ENCODE results near the gene LMTK3.

DNA sequence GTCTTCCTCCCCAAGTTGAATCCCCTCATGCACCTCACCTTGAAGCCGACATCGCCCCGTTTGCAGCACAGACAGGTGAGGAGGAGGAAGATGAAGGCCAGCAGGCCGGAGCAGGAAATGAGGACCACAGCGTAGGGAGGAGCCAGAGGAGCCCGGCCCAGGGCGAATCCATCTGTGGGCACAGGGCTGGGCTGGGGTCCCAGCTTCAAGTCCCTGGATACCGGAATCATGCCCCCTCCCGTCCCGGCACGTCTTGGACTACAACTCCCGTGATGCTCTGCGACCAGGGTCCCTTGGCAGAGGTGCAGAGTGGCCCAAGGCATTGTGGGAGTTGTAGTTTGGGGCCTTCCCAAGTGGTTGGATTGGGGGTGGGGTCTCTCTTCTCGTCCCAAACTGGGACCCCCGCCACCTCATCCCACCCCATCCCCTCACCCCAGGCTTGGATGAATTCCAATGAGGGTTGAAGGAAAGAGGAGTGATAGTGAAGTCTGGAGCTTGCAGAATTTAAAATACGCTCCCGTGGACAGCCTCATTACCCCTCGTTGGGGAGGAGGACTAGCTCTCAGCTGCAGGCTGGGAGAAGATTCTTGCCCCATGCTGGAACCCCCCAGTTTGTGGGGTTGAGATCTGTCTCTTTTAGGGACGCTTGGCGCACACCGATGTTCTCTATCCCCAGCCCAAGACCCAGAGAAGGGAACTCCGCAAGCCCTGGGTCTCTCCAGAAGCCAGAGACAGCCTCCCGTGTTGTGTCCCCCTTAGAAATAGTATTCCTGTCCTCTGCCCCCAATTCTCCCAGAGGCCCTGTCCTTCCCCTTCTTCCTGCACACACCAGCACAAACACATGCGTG, 990 bp downstream of the LMTK3 start:
- TF ChIP-seq CTCF (IDR thresholded peaks at IDR 0.05): no peak
- TF ChIP-seq GRHL2 (CRISPR knock-in tag; IDR thresholded peaks at IDR 0.05; ENCODE audit: insufficient replicate concordance, severe bottlenecking): no peak
- TF ChIP-seq ATF3 (CRISPR knock-in tag; conservative IDR thresholded peaks at IDR 0.05): no peak
- TF ChIP-seq RORB (CRISPR knock-in tag; IDR thresholded peaks at IDR 0.05): no peak
- TF ChIP-seq ATF1 (CRISPR knock-in tag; IDR thresholded peaks at IDR 0.05): no peak
- TF ChIP-seq, protein P1, sequence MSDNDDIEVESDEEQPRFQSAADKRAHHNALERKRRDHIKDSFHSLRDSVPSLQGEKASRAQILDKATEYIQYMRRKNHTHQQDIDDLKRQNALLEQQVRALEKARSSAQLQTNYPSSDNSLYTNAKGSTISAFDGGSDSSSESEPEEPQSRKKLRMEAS (CRISPR knock-in tag; IDR thresholded peaks at IDR 0.05): no peak
- no peak for TF ChIP-seq FOXK1 (CRISPR knock-in tag; IDR thresholded peaks at IDR 0.05)
- no peak for TF ChIP-seq ELF4 (CRISPR knock-in tag; IDR thresholded peaks at IDR 0.05; ENCODE audit: low read depth)
- TF ChIP-seq, protein P2, sequence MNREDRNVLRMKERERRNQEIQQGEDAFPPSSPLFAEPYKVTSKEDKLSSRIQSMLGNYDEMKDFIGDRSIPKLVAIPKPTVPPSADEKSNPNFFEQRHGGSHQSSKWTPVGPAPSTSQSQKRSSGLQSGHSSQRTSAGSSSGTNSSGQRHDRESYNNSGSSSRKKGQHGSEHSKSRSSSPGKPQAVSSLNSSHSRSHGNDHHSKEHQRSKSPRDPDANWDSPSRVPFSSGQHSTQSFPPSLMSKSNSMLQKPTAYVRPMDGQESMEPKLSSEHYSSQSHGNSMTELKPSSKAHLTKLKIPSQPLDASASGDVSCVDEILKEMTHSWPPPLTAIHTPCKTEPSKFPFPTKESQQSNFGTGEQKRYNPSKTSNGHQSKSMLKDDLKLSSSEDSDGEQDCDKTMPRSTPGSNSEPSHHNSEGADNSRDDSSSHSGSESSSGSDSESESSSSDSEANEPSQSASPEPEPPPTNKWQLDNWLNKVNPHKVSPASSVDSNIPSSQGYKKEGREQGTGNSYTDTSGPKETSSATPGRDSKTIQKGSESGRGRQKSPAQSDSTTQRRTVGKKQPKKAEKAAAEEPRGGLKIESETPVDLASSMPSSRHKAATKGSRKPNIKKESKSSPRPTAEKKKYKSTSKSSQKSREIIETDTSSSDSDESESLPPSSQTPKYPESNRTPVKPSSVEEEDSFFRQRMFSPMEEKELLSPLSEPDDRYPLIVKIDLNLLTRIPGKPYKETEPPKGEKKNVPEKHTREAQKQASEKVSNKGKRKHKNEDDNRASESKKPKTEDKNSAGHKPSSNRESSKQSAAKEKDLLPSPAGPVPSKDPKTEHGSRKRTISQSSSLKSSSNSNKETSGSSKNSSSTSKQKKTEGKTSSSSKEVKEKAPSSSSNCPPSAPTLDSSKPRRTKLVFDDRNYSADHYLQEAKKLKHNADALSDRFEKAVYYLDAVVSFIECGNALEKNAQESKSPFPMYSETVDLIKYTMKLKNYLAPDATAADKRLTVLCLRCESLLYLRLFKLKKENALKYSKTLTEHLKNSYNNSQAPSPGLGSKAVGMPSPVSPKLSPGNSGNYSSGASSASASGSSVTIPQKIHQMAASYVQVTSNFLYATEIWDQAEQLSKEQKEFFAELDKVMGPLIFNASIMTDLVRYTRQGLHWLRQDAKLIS (CRISPR knock-in tag; IDR thresholded peaks at IDR 0.05; ENCODE audit: borderline replicate concordance): no peak
- TF ChIP-seq, protein P3, sequence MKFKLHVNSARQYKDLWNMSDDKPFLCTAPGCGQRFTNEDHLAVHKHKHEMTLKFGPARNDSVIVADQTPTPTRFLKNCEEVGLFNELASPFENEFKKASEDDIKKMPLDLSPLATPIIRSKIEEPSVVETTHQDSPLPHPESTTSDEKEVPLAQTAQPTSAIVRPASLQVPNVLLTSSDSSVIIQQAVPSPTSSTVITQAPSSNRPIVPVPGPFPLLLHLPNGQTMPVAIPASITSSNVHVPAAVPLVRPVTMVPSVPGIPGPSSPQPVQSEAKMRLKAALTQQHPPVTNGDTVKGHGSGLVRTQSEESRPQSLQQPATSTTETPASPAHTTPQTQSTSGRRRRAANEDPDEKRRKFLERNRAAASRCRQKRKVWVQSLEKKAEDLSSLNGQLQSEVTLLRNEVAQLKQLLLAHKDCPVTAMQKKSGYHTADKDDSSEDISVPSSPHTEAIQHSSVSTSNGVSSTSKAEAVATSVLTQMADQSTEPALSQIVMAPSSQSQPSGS (CRISPR knock-in tag; IDR thresholded peaks at IDR 0.05; ENCODE audit: borderline replicate concordance, low read depth): no peak
- no peak for TF ChIP-seq CREM (CRISPR knock-in tag; IDR thresholded peaks at IDR 0.05)

Data from WTC11 (cell line).